A549 (cell line): Measurements from ENCODE around the gene ORMDL1. TPM values are rescaled to one million over a fixed set of nuclear protein-coding genes. Genes with fewer than 3 reads are reported as not detected.

Source experiments
- ATAC-seq, 2 experiments: fragments of 200-7000 bp in 1 of 2; fragments of >200 bp in 1 of 2; cut with Nextera tagmentation in 1 of 2; cut with Tn5 transposase in 1 of 2; 3 replicates each; pipeline versions ENCODE4 v1.8.0 to v1.9.1; 2018 to 2020; ENCODE audit warnings: mild to moderate bottlenecking in 1 of 2, moderate library complexity in 1 of 2
- CTCF ChIA-PET: fragments of 300-600 bp; sonication (Branson Sonifier 250); formaldehyde crosslinking; extraction: SDS; loops from one replicate; lab custom pipeline; 2021; ENCODE audit warnings: antibody characterized with exemption, inconsistent platforms; lab: Yijun Ruan, JAX
- POLR2A ChIA-PET: fragments of 350-600 bp; formaldehyde crosslinking; extraction: SDS; loops from one replicate; lab custom pipeline; 2021; ENCODE audit warnings: antibody characterized with exemption, inconsistent platforms; lab: Yijun Ruan, JAX
- DNase-seq, 2 experiments: peaks; one replicate each; pipeline versions ENCODE4 v3.0.0 to v3.0.0-alpha.2; 2011 to 2016; ENCODE audit warnings: low read depth in 1 of 2, low spot score in 1 of 2
- FAIRE-seq: peaks from 2 replicates; lab custom pipeline; 2011; peaks lifted over from hg19 to GRCh38; lab: Jason Lieb, UNC
- H3K27ac ChIP-seq, 2 experiments: fragments of >200 bp; sonication (Bioruptor Twin); formaldehyde crosslinking; 3 replicates each; pipeline ENCODE4 v1.5.1; 2016 to 2017
- H3K4me1 ChIP-seq: fragments of >200 bp; sonication (Bioruptor Twin); formaldehyde crosslinking; 3 replicates; pipeline ENCODE4 v1.6.1; 2016
- H3K4me2 ChIP-seq: fragments of >200 bp; sonication (Bioruptor Twin); formaldehyde crosslinking; 3 replicates; pipeline ENCODE4 v1.6.1; 2016
- H3K4me3 ChIP-seq: fragments of >200 bp; sonication (Bioruptor Twin); formaldehyde crosslinking; 3 replicates; pipeline ENCODE4 v1.5.1; 2016
- H3K9me3 ChIP-seq: fragments of >200 bp; sonication (Bioruptor Twin); formaldehyde crosslinking; 3 replicates; pipeline ENCODE4 v1.6.1; 2016
- ATOH8 ChIP-seq: fragments of 250-450 bp; sonication (Bioruptor Pico); IDR thresholded peaks from 2 replicates; pipeline ENCODE4 v1.5.0; 2020; ENCODE audit warnings: low read depth, mild to moderate bottlenecking, moderate library complexity
- BHLHE40 ChIP-seq: IDR thresholded peaks from 2 replicates; pipeline ENCODE4 v1.6.1; 2012; ENCODE audit warnings: low read depth, low read length, inconsistent platforms
- CEBPB ChIP-seq, 2 experiments: fragments of >200 bp in 1 of 2; sonication (Bioruptor Twin) in 1 of 2; formaldehyde crosslinking in 1 of 2; IDR thresholded peaks; 2 replicates each; pipeline ENCODE4 v1.6.1; 2012 to 2016
- EHMT2 ChIP-seq: fragments of 200-600 bp; sonication (generic); IDR thresholded peaks from 2 replicates; pipeline ENCODE4 v1.6.1; 2016; ENCODE audit warnings: antibody characterized with exemption, low read depth, mild to moderate bottlenecking, moderate library complexity
- EP300 ChIP-seq, 2 experiments: fragments of >200 bp; sonication (Bioruptor Twin); formaldehyde crosslinking; IDR thresholded peaks; 2 replicates in 1 of 2; 3 replicates in 1 of 2; pipeline ENCODE4 v1.6.1; 2016 to 2017
- HDAC2 ChIP-seq: fragments of 200-600 bp; sonication (generic); IDR thresholded peaks from 2 replicates; pipeline ENCODE4 v1.6.1; 2016
- MAFK ChIP-seq: fragments of 450-650 bp; IDR thresholded peaks from 2 replicates; pipeline ENCODE4 v1.6.1; 2014; ENCODE audit not compliant: partially characterized antibody
- MYC ChIP-seq: IDR thresholded peaks from 2 replicates; pipeline ENCODE4 v1.6.1; 2012; ENCODE audit warnings: mild to moderate bottlenecking, inconsistent platforms, low read length, improper control_type of control experiment, borderline replicate concordance
- RARB ChIP-seq: fragments of 250-450 bp; sonication (Bioruptor Pico); IDR thresholded peaks from 2 replicates; pipeline ENCODE4 v1.8.0; 2021; ENCODE audit warnings: mild to moderate bottlenecking, moderate library complexity
- SREBF2 ChIP-seq: fragments of 450-650 bp; IDR thresholded peaks from 2 replicates; pipeline ENCODE4 v1.6.1; 2014; ENCODE audit warnings: mild to moderate bottlenecking, moderate library complexity
- ZC3H11A ChIP-seq: fragments of 450-650 bp; IDR thresholded peaks from 2 replicates; pipeline ENCODE4 v1.6.1; 2014; ENCODE audit warnings: antibody characterized with exemption, mild to moderate bottlenecking
- WGBS: methylation state at CpG from one replicate; pipeline ENCODE4 v1.1.6; 2017; ENCODE audit errors: missing lambda C conversion rate; 5-methylcytosine and 5-hydroxymethylcytosine counted together
- polyA plus RNA-seq, 4 experiments: library from polyadenylated mRNA; depleted of rRNA in 3 of 4; stranded (reverse); fragments of >200 nt; fragmentation: RNase III in 1 of 4; extraction: RNeasy Plus Mini Kit Qiagen cat#74134 plus additional on column Dnase treatment in 1 of 4; gene quantifications; 2 replicates in 3 of 4; 3 replicates in 1 of 4; pipeline ENCODE4 v1.2.3, GENCODE V29; 2011 to 2017

ORMDL1 gene
- polyA plus RNA-seq, 2 of the 4 experiments (the other 2 are of a cell fraction) = 50.3 to 106 TPM

DNA sequence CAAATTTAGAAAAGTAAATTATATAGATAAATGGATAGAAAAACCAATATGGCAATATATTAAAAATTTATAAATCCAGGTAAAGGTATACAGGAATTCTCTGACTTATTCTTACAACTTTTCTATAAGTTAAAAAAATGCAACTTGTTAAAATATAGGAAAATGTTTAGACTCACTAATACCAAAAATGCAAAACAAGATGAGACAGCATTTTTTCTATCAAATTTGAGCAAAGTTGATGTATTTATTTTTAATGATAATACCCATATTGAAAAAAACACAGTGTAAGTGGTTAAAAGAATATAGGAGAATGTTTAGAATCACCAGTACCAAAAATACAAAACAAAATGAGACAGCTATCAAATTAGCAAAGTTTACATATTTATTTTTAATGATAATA is 57.3 kb downstream of the ORMDL1 start:
- H3K4me2 ChIP-seq = no peak overlapping the region
- no peak for FAIRE-seq
- TF ChIP-seq CEBPB (IDR thresholded peaks at IDR 0.05) (no peak), MAFK (peak; percentile 45)
- no peak overlapping the region for H3K27ac ChIP-seq
- no peak for ATAC-seq
- ChIA-PET POLR2A (no interaction called here), CTCF (interaction anchor here (0.9 kb wide), 1 partner anchor 68 kb away, joined by 4 read pairs; no protein-coding TSS in a partner anchor)
- H3K9me3 ChIP-seq = no peaks in the 10 kb centered on the region
- no peak overlapping the region for H3K4me3 ChIP-seq
- no peaks in the 10 kb centered on the region for H3K4me1 ChIP-seq
- no peak for DNase-seq

- no peaks in the 10 kb centered on the region for H3K4me1 ChIP-seq
- TF ChIP-seq RARB = no peak
- no peak for TF ChIP-seq EP300 (IDR thresholded peaks at IDR 0.05)
- TF ChIP-seq MYC = no peak
- TF ChIP-seq ATOH8 (CRISPR knock-in tag) = no peak
- TF ChIP-seq ZC3H11A = no peak
- TF ChIP-seq HDAC2 = no peak
- ATAC-seq (no peak), FAIRE-seq (no peak), DNase-seq (no peak)
- WGBS = 93% methylated on average over 1 of the region's 1 CpG
- ChIA-PET POLR2A (no interaction called here), CTCF (no interaction called here)
- H3K4me2 ChIP-seq = no peak overlapping the region
- H3K27ac ChIP-seq = no peak overlapping the region
- no peaks in the 10 kb centered on the region for H3K9me3 ChIP-seq
- H3K4me3 ChIP-seq = no peak overlapping the region
Measured at GRCh38 chr2:189726271-189726670, 57.9 kb downstream of the ORMDL1 start.

DNA sequence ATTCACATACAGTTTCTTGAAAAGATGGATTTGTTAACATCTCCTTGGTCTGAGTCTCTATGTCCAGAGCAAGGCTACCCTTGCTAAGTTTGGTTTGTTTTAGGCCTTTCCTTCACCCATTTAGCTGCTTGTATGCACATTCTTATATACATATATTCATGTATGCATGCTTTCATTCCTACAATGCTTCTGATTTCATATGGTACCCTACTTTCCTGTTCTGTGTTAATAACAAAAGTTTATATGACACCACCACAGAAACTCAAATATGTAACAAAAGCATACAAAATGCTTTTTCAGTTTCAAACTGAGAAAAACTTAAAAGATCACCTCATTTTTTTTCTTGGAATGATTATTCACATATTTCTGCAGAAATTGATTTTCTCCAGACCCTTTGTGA is 60.9 kb downstream of the ORMDL1 start:
- no peak for ATAC-seq
- H3K4me3 ChIP-seq = no peak overlapping the region
- CTCF ChIA-PET = interaction anchor here (1.1 to 1.5 kb wide), 2 partner anchors 18 to 27 kb away, joined by 3 to 4 read pairs; no protein-coding TSS in a partner anchor
- no peak for FAIRE-seq
- no peaks in the 10 kb centered on the region for H3K9me3 ChIP-seq
- no peak overlapping the region for H3K4me2 ChIP-seq
- H3K27ac ChIP-seq = no peak overlapping the region
- no peaks in the 10 kb centered on the region for H3K4me1 ChIP-seq
- POLR2A ChIA-PET = no interaction called here
- no peak for DNase-seq
- no peak for TF ChIP-seq SREBF2
- TF ChIP-seq CEBPB (IDR thresholded peaks at IDR 0.05) = no peak
- TF ChIP-seq BHLHE40 = no peak
- no peak for TF ChIP-seq ZC3H11A
- no peak for TF ChIP-seq EHMT2

Other genes starting within 250 kb of the ORMDL1 start
- gene SLC40A1, start 203.6 kb downstream of the ORMDL1 start, polyA plus RNA-seq (2011; rRNA removed) = 12.3 and 25.0 TPM in 2 replicates
- 6.8 to 9.2 TPM (median 8.2 TPM) in 3 replicates for gene SLC40A1, start 203.6 kb downstream of the ORMDL1 start, polyA plus RNA-seq (2017; fragmentation: RNase III; extraction: RNeasy Plus Mini Kit Qiagen cat#74134 plus additional on column Dnase treatment)
- gene ASNSD1, start 122.9 kb downstream of the ORMDL1 start, polyA plus RNA-seq (2011; rRNA removed) = 47.7 and 69.0 TPM in 2 replicates
- 45.9 to 52.1 TPM (median 47.9 TPM) in 3 replicates for gene ASNSD1, start 122.9 kb downstream of the ORMDL1 start, polyA plus RNA-seq (2017; fragmentation: RNase III; extraction: RNeasy Plus Mini Kit Qiagen cat#74134 plus additional on column Dnase treatment)
- gene ANKAR, start 109.7 kb downstream of the ORMDL1 start, polyA plus RNA-seq (2011; rRNA removed) = 3.1 and 4.8 TPM in 2 replicates
- gene ANKAR, start 109.7 kb downstream of the ORMDL1 start, polyA plus RNA-seq (2017; fragmentation: RNase III; extraction: RNeasy Plus Mini Kit Qiagen cat#74134 plus additional on column Dnase treatment) = 1.7 to 2.3 TPM (median 2.2 TPM) in 3 replicates
- gene OSGEPL1, start 21.5 kb downstream of the ORMDL1 start, polyA plus RNA-seq (2011; rRNA removed) = 13.3 and 14.4 TPM in 2 replicates
- gene OSGEPL1, start 21.5 kb downstream of the ORMDL1 start, polyA plus RNA-seq (2017; fragmentation: RNase III; extraction: RNeasy Plus Mini Kit Qiagen cat#74134 plus additional on column Dnase treatment) = 8.2 to 9.0 TPM (median 8.6 TPM) in 3 replicates
- 21.2 and 28.9 TPM in 2 replicates for gene PMS1, start 111 bp upstream of the ORMDL1 start, polyA plus RNA-seq (2011; rRNA removed)
- 15.3 to 16.1 TPM (median 15.9 TPM) in 3 replicates for gene PMS1, start 111 bp upstream of the ORMDL1 start, polyA plus RNA-seq (2017; fragmentation: RNase III; extraction: RNeasy Plus Mini Kit Qiagen cat#74134 plus additional on column Dnase treatment)